ENCODE results near the gene CSGALNACT2.

CSGALNACT2 gene

GRCh38 chr10:43230909-43231522 is 92.8 kb downstream of the CSGALNACT2 start:
- DNase-seq: no peak

GRCh38 chr10:43231523-43232078 is 93.4 kb downstream of the CSGALNACT2 start:
- DNase-seq: no peak

DNA sequence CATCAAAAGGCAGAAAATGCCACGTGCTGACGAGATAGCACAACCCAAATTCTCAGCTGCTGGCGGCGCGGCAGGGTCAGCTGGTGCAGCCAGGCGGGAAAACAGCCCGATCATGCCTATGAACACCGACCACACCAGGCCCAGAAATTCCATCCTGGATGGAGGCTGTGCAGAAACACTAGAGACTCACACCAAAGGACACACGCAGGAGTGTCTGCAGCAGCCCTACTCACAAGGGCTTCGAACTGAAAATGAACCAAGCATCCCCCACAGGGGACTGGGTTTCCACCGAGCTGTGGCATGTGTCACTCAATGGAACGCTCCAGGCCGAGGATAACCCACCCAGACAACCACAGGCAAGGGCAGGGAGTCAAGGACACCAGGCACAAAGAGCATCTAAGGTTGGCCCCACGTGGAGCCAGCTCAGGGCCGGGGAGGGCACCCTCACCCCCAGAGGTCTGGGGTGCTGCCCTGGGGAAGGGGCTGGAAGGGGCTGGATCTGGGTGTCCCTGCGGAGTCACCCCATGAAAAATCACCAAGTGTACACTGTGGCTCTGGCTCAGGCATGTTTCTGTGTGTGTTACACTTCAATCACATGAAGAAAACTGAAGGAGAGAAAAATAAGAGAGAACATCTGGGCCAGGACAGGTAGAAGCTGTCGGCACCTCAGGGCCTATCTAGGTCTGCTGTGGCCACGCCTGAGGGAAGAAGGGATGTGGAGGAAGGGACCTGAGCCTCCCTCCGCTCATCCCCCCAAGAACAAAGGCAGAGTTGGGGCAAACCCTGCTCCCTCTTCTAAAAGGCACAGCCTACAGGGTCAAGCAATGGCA is 95.6 kb downstream of the CSGALNACT2 start:
- no peak for DNase-seq

- DNase-seq: no peak
These were observed 96.3 kb downstream of the CSGALNACT2 start for GRCh38 chr10:43234471-43235041.

Data from GF-D8 (cell line).